ENCODE data around the gene RAB39B.
"Not testable (repeated sequence)": the region's sequence is repeated elsewhere in the genome, so short reads cannot be mapped to it uniquely, and the experiment has no call there.

The RAB39B gene

GRCh38 chrX:155263854-155264628, at the start of gene RAB39B:
Gene RAB39B (minus strand): TSS chrX:155264491. CDS start chrX:155264288, 203 bp downstream.
- intact Hi-C loops (cut with DNase I), result no loop called here
- peak; percentile 67 to 93 (median 81) for DNase-seq

GRCh38 chrX:155313766-155314165, 49.5 kb upstream of the RAB39B start:
- intact Hi-C loops (cut with DNase I), result no loop called here

GRCh38 chrX:155293771-155294170, 29.5 kb upstream of the RAB39B start:
- no peak for DNase-seq
- intact Hi-C loops (cut with DNase I), result no loop called here

More at GRCh38 chrX:155313766-155314165, 49.5 kb upstream of the RAB39B start:
- DNase-seq, result no peak

- DNase-seq, result no peak
- intact Hi-C loops (cut with DNase I), result no loop called here
Observed at GRCh38 chrX:155279873-155280272, 15.6 kb upstream of the RAB39B start.

GRCh38 chrX:155270969-155271368, 6.7 kb upstream of the RAB39B start:
- intact Hi-C loops (cut with DNase I), result no loop called here
- no peak for DNase-seq

GRCh38 chrX:155267995-155268394, 3.7 kb upstream of the RAB39B start:
- intact Hi-C loops (cut with DNase I), result not testable (repeated sequence)

GRCh38 chrX:155266439-155266838, 2.1 kb upstream of the RAB39B start:
- intact Hi-C loops (cut with DNase I), result no loop called here
- no peak for DNase-seq

More at GRCh38 chrX:155267995-155268394, 3.7 kb upstream of the RAB39B start:
- not testable (repeated sequence) for DNase-seq

- intact Hi-C loops (cut with DNase I), result no loop called here
- DNase-seq, result no peak
Observed at GRCh38 chrX:155262970-155263754, 1.1 kb downstream of the RAB39B start.

- intact Hi-C loops (cut with DNase I), result no loop called here
- DNase-seq, result no peak
Observed at GRCh38 chrX:155259752-155260151, 4.5 kb downstream of the RAB39B start.

- intact Hi-C loops (cut with DNase I), result no loop called here
- no peak for DNase-seq
Observed at GRCh38 chrX:155251391-155251790, 12.9 kb downstream of the RAB39B start.

GRCh38 chrX:155247497-155247896, 16.8 kb downstream of the RAB39B start:
- DNase-seq, result no peak
- intact Hi-C loops (cut with DNase I), result no loop called here

GRCh38 chrX:155246748-155247147, 17.5 kb downstream of the RAB39B start:
- intact Hi-C loops (cut with DNase I), result no loop called here
- no peak for DNase-seq

- intact Hi-C loops (cut with DNase I), result no loop called here
- no peak for DNase-seq
Observed at GRCh38 chrX:155242300-155242699, 22.0 kb downstream of the RAB39B start.

GRCh38 chrX:155237719-155238118, 26.6 kb downstream of the RAB39B start:
- intact Hi-C loops (cut with DNase I), result no loop called here
- DNase-seq, result no peak

- intact Hi-C loops (cut with DNase I), result no loop called here
- DNase-seq, result no peak
Observed at GRCh38 chrX:155235891-155236290, 28.4 kb downstream of the RAB39B start.

GRCh38 chrX:155231163-155231562, 33.1 kb downstream of the RAB39B start:
- intact Hi-C loops (cut with DNase I), result no loop called here
- no peak for DNase-seq

- no peak for DNase-seq
- intact Hi-C loops (cut with DNase I), result no loop called here
Observed at GRCh38 chrX:155225774-155226173, 38.5 kb downstream of the RAB39B start.

- intact Hi-C loops (cut with DNase I); DNase-seq: not testable (repeated sequence)
Observed at GRCh38 chrX:155223746-155224145, 40.5 kb downstream of the RAB39B start.

GRCh38 chrX:155221351-155221750, 42.9 kb downstream of the RAB39B start:
- intact Hi-C loops (cut with DNase I), result no loop called here
- DNase-seq, result no peak

GRCh38 chrX:155218777-155219176, 45.5 kb downstream of the RAB39B start:
- intact Hi-C loops (cut with DNase I), result no loop called here

More at GRCh38 chrX:155218777-155219176, 45.5 kb downstream of the RAB39B start:
- DNase-seq, result no peak

Measured in head of caudate nucleus (tissue), 42 donors.